SK-N-SH (cell line): ENCODE results near the gene RASSF3. TPM values are rescaled to one million over a fixed set of nuclear protein-coding genes. Genes with fewer than 3 reads are reported as not detected.

ENCODE experiments used
- CTCF ChIA-PET: fragments of 300-600, 350-600 bp; formaldehyde crosslinking; extraction: SDS; loops from one replicate; lab custom pipeline; 2021; lab: Yijun Ruan, JAX
- POLR2A ChIA-PET: fragments of 350-600 bp; sonication (Branson Sonifier 250); formaldehyde crosslinking; extraction: SDS; loops from one replicate; lab custom pipeline; 2020; ENCODE audit warnings: antibody characterized with exemption, inconsistent platforms; lab: Yijun Ruan, JAX
- DNase-seq: peaks from one replicate; pipeline ENCODE4 v3.0.0; 2012
- H2AFZ ChIP-seq: fragments of 200-600 bp; sonication (generic); 2 replicates; pipeline ENCODE4 v1.8.1; 2016; ENCODE audit warnings: antibody characterized with exemption, mild to moderate bottlenecking, low read depth
- H3F3A ChIP-seq: fragments of 200-600 bp; sonication (generic); replicated peaks from 2 replicates; pipeline ENCODE3; 2016; ENCODE audit warnings: antibody characterized with exemption, mild to moderate bottlenecking; ENCODE audit not compliant: insufficient read depth
- H3K27ac ChIP-seq, 2 experiments: fragments of 200-500 bp in 1 of 2; fragments of 200-600 bp in 1 of 2; sonication (Bioruptor generic) in 1 of 2; sonication (generic), shearing (Covaris generic) in 1 of 2; 2 replicates each; pipeline versions ENCODE4 v1.5.1 to v1.6.1; 2014 to 2016; ENCODE audit warnings: low read depth in 2 of 2, inconsistent platforms in 1 of 2, low read length in 1 of 2, mild to moderate bottlenecking in 1 of 2, mixed read lengths in 1 of 2
- H3K27me3 ChIP-seq: fragments of 200-600 bp; sonication (generic), shearing (Covaris generic); 2 replicates; pipeline ENCODE4 v1.6.1; 2016; ENCODE audit warnings: mixed run types; ENCODE audit not compliant: insufficient read depth
- H3K36me3 ChIP-seq, 2 experiments: fragments of 200-500 bp in 1 of 2; fragments of 200-600 bp in 1 of 2; sonication (Bioruptor generic) in 1 of 2; sonication (generic) in 1 of 2; replicated peaks in 1 of 2; 2 replicates each; pipeline versions ENCODE3 to v1.5.1; 2014 to 2016; ENCODE audit warnings: low read length in 1 of 2, mild to moderate bottlenecking in 1 of 2; ENCODE audit not compliant: insufficient read depth in 2 of 2, control insufficient read depth in 1 of 2
- H3K4me1 ChIP-seq, 2 experiments: fragments of 200-500 bp in 1 of 2; fragments of 200-600 bp in 1 of 2; sonication (Bioruptor generic) in 1 of 2; sonication (generic), shearing (Covaris generic) in 1 of 2; 2 replicates each; pipeline versions ENCODE4 v1.5.1 to v1.6.1; 2014 to 2016; ENCODE audit warnings: low read depth in 1 of 2, low read length in 1 of 2, mixed run types in 1 of 2; ENCODE audit not compliant: insufficient read depth in 2 of 2, control insufficient read depth in 1 of 2
- H3K4me2 ChIP-seq: fragments of 200-600 bp; sonication (generic), shearing (Covaris generic); 2 replicates; pipeline ENCODE4 v1.6.1; 2017; ENCODE audit warnings: mixed run types
- H3K4me3 ChIP-seq, 2 experiments: fragments of 200-500 bp in 1 of 2; fragments of 200-600 bp in 1 of 2; sonication (Bioruptor generic) in 1 of 2; sonication (generic), shearing (Covaris generic) in 1 of 2; 2 replicates each; pipeline versions ENCODE4 v1.5.1 to v1.8.1; 2014 to 2016; ENCODE audit warnings: low read depth in 2 of 2, inconsistent platforms in 1 of 2, low read length in 1 of 2, mild to moderate bottlenecking in 1 of 2, mixed read lengths in 1 of 2, moderate library complexity in 1 of 2
- H3K79me2 ChIP-seq: fragments of 200-600 bp; sonication (generic); 2 replicates; pipeline ENCODE4 v1.8.1; 2017; ENCODE audit warnings: mild to moderate bottlenecking; ENCODE audit not compliant: insufficient read depth
- H3K9ac ChIP-seq: fragments of 200-600 bp; sonication (generic); 2 replicates; pipeline ENCODE4 v1.6.1; 2017; ENCODE audit warnings: mixed run types
- H3K9me2 ChIP-seq: fragments of 200-600 bp; sonication (generic); 2 replicates; pipeline ENCODE4 v1.6.1; 2017; ENCODE audit warnings: mixed run types
- H3K9me3 ChIP-seq: fragments of 200-600 bp; sonication (generic); 2 replicates; pipeline ENCODE4 v1.6.1; 2017; ENCODE audit warnings: mixed run types, mild to moderate bottlenecking, moderate library complexity
- H4K20me1 ChIP-seq: fragments of 200-600 bp; sonication (generic); 2 replicates; pipeline ENCODE4 v1.6.1; 2017; ENCODE audit warnings: mild to moderate bottlenecking, mixed run types; ENCODE audit not compliant: insufficient read depth
- CTCF ChIP-seq: fragments of 200-600 bp; sonication (generic); IDR thresholded peaks from 2 replicates; pipeline ENCODE4 v1.6.1; 2017; ENCODE audit warnings: antibody characterized with exemption, mild to moderate bottlenecking, moderate library complexity
- EZH2phosphoT487 ChIP-seq: fragments of 200-600 bp; sonication (generic); IDR thresholded peaks from 2 replicates; pipeline ENCODE4 v1.6.1; 2017; ENCODE audit warnings: low read depth, mixed run types, mild to moderate bottlenecking, antibody characterized with exemption, moderate library complexity, borderline replicate concordance
- GATA2 ChIP-seq: sonication (generic); formaldehyde crosslinking; IDR thresholded peaks from 2 replicates; pipeline ENCODE4 v1.5.0; 2020; ENCODE audit warnings: mild to moderate bottlenecking, missing genetic modification reagents
- IRF3 ChIP-seq: fragments of 150-350 bp; IDR thresholded peaks from 2 replicates; pipeline ENCODE4 v1.6.1; 2016; ENCODE audit warnings: mild to moderate bottlenecking, low read depth, low read length
- JUND ChIP-seq: IDR thresholded peaks from 2 replicates; pipeline ENCODE4 v1.4.0; 2012
- MAX ChIP-seq: IDR thresholded peaks from 2 replicates; pipeline ENCODE4 v1.4.0; 2012; ENCODE audit warnings: low read depth
- MEF2A ChIP-seq: IDR thresholded peaks from 2 replicates; pipeline ENCODE4 v1.4.0; 2012; ENCODE audit warnings: low read depth, borderline replicate concordance
- PBX3 ChIP-seq: IDR thresholded peaks from 2 replicates; pipeline ENCODE4; 2012
- POLR2AphosphoS5 ChIP-seq: IDR thresholded peaks from 2 replicates; pipeline ENCODE4 v1.6.1; 2012; ENCODE audit warnings: low read depth, low read length
- RCOR1 ChIP-seq: fragments of 150-350 bp; IDR thresholded peaks from 2 replicates; pipeline ENCODE4 v1.6.1; 2017; ENCODE audit warnings: antibody characterized with exemption, low read length
- REST ChIP-seq: IDR thresholded peaks from 2 replicates; pipeline ENCODE4 v1.6.1; 2012; ENCODE audit warnings: mild to moderate bottlenecking, low read depth, low read length, moderate library complexity
- TAF1 ChIP-seq: IDR thresholded peaks from 2 replicates; pipeline ENCODE4 v1.6.1; 2012; ENCODE audit warnings: low read depth, mild to moderate bottlenecking, low read length, moderate library complexity, borderline replicate concordance
- TCF12 ChIP-seq: IDR thresholded peaks from 2 replicates; pipeline ENCODE4 v1.4.0; 2012
- USF2 ChIP-seq: fragments of 150-350 bp; IDR thresholded peaks from 2 replicates; pipeline ENCODE4 v1.6.1; 2017; ENCODE audit warnings: antibody characterized with exemption, low read length, low read depth, borderline replicate concordance
- WGBS: methylation state at CpG from one replicate; pipeline ENCODE4 v1.1.6; 2017; ENCODE audit warnings: low lambda C conversion rate; 5-methylcytosine and 5-hydroxymethylcytosine counted together
- polyA plus RNA-seq, 3 experiments: library from polyadenylated mRNA; depleted of rRNA; stranded (reverse); fragments of >200 nt; gene quantifications; 2 replicates each; pipeline ENCODE4 v1.2.3, GENCODE V29; 2012

The RASSF3 gene
- polyA plus RNA-seq, 1 of the 3 experiments (the other 2 are of a cell fraction), result 11.1 TPM

GRCh38 chr12:64582114-64582513, 28.2 kb upstream of the RASSF3 start:
- 82% methylated on average over 3 of the region's 3 CpGs for WGBS
- no peak overlapping the region for H2AFZ ChIP-seq
- no peak for DNase-seq
- POLR2A ChIA-PET, result no interaction called here
- H3K36me3 ChIP-seq, result no peaks in the 10 kb centered on the region
- no peaks in the 10 kb centered on the region for H3F3A ChIP-seq
- no peaks in the 10 kb centered on the region for H4K20me1 ChIP-seq
- no peaks in the 10 kb centered on the region for H3K79me2 ChIP-seq
- peaks cover 11 to 13% of the 10 kb centered on the region in 2 experiments; a peak in 3 of 4 replicates for H3K4me1 ChIP-seq
- H3K4me3 ChIP-seq, result no peak overlapping the region
- no peaks in the 10 kb centered on the region for H3K9me3 ChIP-seq
- CTCF ChIA-PET, result interaction anchor here (0.8 to 2.7 kb wide), 4 partner anchors 17 to 116 kb away, joined by 3 to 10 read pairs (median 5); no protein-coding TSS in a partner anchor
- H3K4me2 ChIP-seq, result no peak overlapping the region
- no peak overlapping the region for H3K27ac ChIP-seq
- TF ChIP-seq REST (no peak), IRF3 (no peak), GATA2 (no peak), POLR2AphosphoS5 (no peak), MEF2A (no peak), RCOR1 (no peak), PBX3 (no peak), TCF12 (no peak), JUND (no peak), TAF1 (no peak), EZH2phosphoT487 (no peak), MAX (no peak), CTCF (no peak), USF2 (no peak)
- H3K9ac ChIP-seq, result no peak overlapping the region
- H3K9me2 ChIP-seq, result no peaks in the 10 kb centered on the region
- H3K27me3 ChIP-seq, result no peaks in the 10 kb centered on the region
